ELF-1 (cell line): ENCODE data around the gene NANOS2.

Source experiments
- DNase-seq: peaks from one replicate; pipeline ENCODE4 v3.0.0-alpha.2; 2016; ENCODE audit warnings: low read depth, low spot score

Gene NANOS2

DNA sequence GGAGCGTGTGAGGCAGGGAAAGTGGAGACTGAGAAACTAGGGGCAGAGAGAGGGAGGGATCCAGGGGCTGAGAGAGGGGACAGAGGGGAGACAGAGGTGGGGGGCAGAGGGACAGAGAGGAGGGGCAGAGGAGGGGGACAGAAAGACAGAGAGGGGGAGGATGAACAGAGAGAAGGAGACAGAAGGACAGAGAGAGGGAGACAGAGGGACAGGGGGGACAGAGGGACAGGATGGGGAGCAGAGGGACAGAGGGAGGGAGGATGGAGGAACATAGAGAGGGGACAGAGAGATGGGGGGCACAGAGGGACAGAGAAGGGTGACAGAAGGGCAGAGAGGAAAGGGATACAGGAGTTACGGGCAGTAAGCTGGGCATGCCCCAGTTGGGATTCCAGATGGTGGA, 14.7 kb upstream of the NANOS2 start:
- no peak for DNase-seq

DNA sequence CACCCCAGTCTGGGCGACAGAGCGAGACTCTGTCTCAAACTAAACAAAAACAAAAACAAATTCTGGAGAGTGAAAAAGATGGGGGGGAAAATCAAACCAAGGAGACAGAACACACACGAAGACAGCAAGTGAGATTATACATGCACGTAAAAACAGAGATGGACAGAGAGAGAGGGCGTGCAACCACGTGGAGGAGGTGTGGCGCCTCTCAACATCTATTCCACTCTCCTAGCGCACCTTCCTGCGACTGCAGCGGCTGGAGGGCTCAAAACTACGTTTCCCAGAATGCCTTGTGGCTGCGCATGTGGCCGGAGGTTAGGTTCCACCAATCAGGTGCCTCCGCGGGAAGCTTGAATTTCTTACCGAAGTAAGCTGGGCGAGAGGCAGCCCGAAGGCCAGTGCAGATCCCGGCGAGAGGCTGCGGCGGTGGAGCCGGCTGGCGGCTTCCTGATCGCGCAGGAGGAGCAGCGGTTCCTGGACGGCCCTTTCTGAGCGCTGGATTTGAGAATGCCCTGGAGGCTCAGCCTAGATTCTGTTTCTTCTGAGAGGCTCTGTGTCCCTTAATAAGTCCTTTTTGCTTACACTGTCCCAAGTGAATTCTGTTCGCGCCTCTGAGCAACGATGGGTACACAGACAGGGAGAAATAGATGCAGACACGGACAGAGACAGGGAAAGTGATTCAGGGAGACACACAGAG, 13.1 kb upstream of the NANOS2 start:
- peak; percentile 97 for DNase-seq

DNA sequence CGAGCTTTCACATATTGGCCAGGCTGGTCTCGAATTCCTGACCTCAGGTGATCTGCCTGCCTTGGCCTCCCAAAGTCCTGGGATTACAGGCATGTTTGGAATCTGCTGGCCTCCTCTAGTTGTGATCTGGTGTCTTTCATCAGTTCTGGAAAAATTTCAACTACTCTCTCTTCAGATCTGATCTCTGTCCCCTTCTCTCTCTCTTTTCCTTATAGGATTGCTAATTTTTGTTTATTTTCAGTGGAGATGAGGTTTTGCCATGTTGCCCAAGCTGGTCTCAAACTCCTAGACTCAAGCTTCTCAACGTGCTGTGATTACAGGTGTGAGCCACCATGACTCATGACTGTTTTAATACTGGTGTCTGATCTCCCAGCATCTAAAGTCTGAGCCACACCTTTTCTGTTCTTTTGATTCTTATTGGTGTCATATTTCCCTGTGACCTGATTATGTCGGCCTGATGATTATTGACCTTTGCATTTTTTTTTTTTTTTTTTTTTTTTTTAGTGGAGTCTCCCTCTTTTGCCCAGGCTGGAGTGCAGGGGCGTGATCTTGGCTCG, 10.4 kb upstream of the NANOS2 start:
- DNase-seq, result no peak

- DNase-seq, result peak; percentile 80
Observed at GRCh38 chr19:45922281-45922680, 7.7 kb upstream of the NANOS2 start.

GRCh38 chr19:45920458-45920857, 5.9 kb upstream of the NANOS2 start:
- DNase-seq, result no peak

- DNase-seq, result no peak
Observed at GRCh38 chr19:45919678-45920077, 5.1 kb upstream of the NANOS2 start.

DNA sequence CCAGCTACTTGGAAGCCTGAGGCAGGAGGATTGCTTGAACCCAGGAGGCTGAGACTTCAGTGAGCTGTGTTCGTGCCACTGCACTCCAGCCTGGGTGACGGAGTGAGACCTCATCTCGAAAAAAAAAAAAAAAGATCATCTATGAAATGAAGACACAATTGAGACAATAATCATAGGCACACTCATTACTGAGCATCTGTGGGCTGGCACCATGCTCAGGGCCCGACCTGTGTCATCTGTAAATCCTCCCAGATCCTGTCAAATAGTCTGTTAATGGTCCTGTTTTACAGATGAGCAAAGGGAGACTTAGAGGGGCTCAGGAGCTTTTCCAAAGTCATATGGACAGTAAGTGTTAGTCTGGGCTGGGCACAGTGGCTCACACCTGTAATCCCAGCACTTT, 4.1 kb upstream of the NANOS2 start:
- no peak for DNase-seq

DNA sequence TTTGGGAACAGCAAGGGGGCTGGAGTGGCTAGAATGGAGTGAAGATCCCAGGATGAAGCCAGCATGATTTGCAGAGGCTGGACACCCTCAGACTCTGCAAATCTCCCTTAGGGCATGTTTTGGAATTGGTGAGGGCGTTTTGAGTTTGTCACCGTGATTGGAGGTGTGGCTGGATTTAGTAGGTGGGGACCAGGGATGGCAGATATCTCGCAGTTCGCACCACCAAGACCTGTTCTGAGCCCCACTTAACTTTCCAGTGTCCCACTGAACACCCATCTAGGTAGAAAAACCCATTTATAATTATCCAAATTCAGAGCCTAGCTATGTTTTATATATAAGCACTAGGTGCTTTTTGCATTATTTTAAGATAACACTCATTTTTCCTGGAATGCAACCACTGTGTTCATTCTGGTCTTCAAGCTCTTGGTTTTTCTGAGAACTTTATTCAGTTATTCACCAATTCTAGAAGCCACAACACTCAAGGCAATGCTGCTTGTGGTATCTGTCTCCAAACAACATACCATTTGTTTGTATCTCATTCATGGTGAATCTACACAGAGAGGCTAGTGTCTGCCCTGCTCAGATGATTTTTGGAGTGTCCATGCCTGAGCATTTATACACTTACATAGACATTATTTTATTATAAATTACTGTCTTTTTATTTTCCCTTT, 3.0 kb upstream of the NANOS2 start:
- DNase-seq, result peak; percentile 26

DNA sequence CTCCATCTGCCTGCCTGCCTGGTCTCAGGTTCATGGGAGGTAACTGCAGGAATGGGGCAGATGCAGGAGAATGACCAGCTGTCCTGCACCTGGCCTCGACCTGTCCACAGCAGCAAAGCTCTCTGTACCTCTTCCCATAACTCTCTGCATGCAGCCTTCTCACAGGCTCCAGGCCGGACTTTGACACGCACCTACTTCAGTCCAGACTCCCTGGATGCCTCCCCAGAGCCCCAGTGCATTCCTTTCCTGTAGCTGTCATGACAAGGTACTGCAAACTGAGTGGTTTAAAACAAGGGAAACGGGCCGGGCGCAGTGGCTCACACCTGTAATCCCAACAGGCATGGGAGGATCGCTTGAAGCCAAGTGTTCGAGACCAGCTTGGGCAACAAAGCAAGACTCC, 3.3 kb downstream of the NANOS2 start:
- no peak for DNase-seq

- DNase-seq, result no peak
Observed at GRCh38 chr19:45908956-45909355, 5.6 kb downstream of the NANOS2 start.

DNA sequence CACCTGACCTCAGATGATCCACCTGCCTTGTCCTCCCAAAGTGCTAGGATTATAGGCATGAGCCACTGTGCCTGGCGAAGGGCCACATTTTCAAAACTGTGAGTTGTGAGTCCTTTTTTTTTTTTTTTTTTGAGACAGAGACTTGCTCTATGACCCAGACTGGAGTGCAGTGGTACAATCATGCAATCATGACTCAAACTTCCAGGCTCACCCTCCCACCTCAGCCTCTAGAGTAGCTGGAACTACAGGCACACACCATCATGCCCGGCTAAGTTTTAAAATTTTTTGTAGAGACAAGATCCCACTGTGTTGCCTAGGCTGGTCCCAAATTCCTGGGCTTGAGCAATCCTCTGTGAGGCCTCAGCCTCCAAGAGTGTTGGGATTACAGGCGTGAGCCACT, 8.4 kb downstream of the NANOS2 start:
- no peak for DNase-seq

GRCh38 chr19:45905011-45905410, 9.6 kb downstream of the NANOS2 start:
- no peak for DNase-seq

DNA sequence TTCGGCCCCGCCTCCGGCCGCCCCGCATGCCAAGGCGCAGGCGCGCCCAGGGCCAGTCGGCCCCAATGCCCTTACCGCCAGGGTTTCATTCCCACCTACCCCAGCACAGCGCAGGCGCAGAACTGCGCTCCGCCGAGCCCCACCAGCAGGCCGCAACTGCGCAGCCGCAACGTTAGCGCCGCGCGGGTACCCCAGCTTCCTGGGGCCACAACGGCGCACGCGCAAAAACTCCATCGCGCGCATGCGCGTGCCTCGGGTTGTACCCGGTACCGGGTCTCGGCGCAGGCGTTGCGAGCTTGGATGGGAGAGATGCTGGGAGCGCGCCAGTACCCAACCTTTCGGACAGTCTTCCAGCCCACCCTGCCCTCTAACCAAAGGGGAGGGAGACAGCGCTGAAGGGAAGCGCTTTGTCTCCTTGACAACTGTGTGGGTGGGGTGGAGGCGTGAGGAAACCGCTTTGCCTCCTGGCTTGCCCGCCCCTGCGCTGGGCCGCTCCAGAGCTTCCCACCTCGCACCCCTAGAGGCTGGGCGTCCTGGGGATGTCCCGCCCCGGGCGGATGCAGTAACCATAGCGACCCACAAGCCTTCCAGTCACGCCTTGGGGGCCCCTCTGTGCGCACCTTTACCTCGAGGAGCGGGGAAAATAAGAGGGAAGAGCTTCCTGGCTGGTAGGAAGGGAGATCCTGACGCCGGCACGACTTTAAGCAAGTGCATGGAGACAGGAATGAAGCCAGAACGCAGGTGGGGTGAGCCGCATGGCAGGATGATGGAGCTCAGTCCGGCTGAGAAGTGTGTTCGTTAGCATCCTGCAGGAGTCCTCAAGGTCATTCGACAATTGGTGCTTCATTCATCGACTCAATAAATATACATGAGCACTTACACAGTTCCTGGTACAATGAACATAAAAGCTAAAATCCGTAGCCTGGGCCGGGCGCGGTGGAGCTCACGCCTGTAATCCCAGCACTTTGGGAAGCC, 11.6 kb downstream of the NANOS2 start:
- peak; percentile 99 for DNase-seq

DNA sequence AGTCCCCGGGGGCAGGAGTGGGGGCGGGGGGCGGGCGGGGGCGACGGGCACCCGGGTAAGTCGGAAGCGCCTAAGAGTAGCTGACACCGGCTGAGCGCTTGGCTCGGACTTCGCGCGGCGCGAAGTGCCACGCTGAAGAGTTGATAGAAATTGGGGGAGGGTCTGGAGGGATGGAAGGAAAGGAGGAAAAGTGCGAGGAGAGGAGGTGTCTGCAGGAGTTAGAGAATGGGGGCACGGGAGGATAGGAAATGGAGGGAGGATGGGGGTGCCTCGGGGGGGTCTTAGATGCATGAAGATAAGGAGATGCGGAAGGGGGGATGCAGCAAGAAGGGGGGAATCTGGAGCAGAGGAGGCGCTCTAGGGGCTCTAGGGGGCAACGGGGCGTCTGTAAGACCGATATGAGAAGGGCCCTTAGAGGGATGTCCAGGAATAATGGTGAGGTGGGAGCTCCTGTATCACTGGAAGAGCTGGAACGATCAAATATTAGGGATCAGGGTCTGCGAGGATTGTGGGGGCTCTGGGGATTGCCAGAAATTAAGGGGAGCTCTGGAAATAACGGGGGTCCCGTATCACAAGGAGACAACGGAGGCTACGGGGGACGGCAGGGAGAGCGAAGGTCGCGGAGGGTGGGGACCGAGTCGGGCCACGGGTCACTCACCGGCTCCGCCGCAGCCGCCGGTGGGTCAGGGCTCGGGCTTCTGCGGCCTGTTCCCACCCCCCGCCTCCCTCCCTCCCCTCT, 12.5 kb downstream of the NANOS2 start, which contains the start of gene MYPOP:
Gene MYPOP (minus strand): TSS at position 702 of the 739 bp plus-strand sequence. CDS start 840 bp downstream, outside the sequence.
- no peak for DNase-seq

GRCh38 chr19:45901432-45901911, 13.1 kb downstream of the NANOS2 start:
- DNase-seq, result peak; percentile 23

DNA sequence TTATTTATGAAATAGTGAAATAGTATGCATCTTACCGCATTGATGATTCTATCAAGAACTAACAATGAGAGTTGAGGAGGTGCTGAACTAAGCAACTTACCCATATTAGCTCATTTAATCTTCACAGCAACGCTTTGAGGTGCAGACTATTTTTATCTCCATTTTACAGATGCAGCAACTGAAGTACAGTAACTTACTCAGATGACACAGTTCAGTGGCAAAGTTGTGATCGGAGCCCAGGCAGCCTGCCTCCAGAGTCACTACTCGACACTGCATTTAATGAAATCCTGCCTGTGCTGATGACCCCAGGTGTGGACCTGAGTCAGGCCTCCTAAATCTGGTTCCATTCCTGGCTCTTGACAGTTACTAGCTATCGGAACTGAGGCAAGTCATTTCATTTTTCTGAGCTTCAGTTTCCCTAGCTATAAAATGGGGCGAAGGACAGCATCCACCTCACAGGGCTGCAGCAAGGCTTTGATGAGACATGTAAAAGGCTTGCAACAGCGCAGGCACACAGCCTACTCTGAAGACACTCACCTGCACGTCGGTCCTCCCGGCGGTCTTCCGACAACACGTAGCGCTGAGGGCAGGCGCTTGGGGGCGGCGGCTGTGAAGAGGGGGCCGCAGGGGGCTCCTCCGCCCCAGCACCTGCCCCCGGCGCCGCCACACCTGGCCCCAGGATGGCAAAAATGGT, 13.7 kb downstream of the NANOS2 start:
- peak; percentile 23 for DNase-seq

DNA sequence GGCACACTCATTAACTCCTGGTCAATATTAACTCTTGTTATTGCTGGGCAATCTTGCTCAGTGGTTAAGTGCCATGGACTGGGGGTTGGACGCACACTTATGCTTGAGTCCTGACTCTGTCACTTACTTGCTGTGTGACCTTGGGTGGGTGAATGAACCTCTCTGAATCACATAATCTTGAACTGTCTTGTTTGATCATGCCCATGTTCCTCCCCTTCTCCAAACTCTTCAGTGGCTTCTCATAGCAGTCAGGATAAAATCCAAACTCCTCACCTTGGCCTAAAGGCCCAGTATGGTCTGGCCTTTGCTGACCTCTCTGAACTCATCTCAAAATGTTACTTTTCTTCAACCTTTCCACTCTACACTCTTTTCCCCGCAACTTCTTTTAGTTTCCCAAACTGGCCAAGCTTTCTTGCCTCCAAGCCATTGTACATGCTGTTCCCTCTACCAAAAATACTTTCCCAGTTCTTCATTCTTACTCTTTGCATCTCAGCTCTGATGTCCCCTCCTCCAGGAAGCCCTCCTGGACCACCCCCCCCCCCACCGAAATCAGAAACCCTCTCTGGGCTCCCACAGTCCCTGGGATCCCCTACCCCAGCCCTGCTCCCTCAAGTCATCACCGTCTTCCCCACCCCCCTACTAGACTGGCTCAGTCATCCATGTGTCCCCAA, 14.5 kb downstream of the NANOS2 start:
- no peak for DNase-seq

- DNase-seq, result no peak
Observed at GRCh38 chr19:45899253-45899652, 15.3 kb downstream of the NANOS2 start.

DNA sequence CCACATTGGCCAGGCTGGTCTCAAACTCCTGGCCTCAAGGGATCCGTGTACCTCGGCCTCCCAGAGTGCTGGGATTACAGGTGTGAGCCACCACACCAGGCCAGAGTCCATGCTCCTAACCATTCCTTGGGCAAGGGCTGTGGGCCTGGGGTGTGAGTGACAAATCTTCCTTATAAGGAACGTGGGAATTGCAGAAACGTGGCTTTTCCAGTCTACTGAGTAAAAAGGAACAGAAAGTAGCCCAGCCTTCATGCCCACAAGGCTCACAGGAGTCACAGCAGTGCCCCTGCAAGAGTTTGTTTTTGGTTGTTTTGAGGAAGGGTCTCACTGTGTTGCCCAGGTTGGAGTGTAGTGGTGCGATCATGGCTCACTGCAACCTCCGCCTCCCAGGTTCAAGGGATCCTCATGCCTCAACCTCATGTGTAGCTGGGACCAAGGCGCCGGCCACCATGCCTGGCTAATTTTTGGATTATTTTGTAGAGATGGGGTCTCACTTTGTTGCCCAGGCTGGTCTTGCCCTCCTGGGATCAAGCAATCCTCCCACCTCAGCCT, 17.2 kb downstream of the NANOS2 start:
- no peak for DNase-seq
